NT2/D1 (cell line): Measurements from ENCODE around the gene RNPS1.

ENCODE experiments used
- DNase-seq: peaks from one replicate; pipeline ENCODE4 v3.0.0-alpha.2; 2011; ENCODE audit warnings: low read depth, low spot score
- H3K27me3 ChIP-seq: 2 replicates; pipeline ENCODE4 v1.6.0; 2011; ENCODE audit warnings: mild to moderate bottlenecking; ENCODE audit not compliant: insufficient read length, insufficient read depth
- H3K36me3 ChIP-seq: 2 replicates; pipeline ENCODE4 v1.6.1; 2011; ENCODE audit warnings: mild to moderate bottlenecking, low read length, mixed read lengths; ENCODE audit not compliant: insufficient read depth, insufficient read length
- H3K4me1 ChIP-seq: 2 replicates; pipeline ENCODE4 v1.5.1; 2011; ENCODE audit not compliant: insufficient read depth, insufficient read length
- H3K4me3 ChIP-seq: 2 replicates; pipeline ENCODE4 v1.5.1; 2011; ENCODE audit warnings: low read depth; ENCODE audit not compliant: insufficient read length
- H3K9ac ChIP-seq: 2 replicates; pipeline ENCODE4 v1.6.0; 2011; ENCODE audit warnings: low read depth; ENCODE audit not compliant: insufficient read length
- H3K9me3 ChIP-seq: 2 replicates; pipeline ENCODE4 v1.5.1; 2011; ENCODE audit warnings: mild to moderate bottlenecking, low read length; ENCODE audit not compliant: insufficient read depth
- SUZ12 ChIP-seq: IDR thresholded peaks from 2 replicates; pipeline ENCODE4 v1.6.1; 2011; ENCODE audit not compliant: insufficient read length, insufficient read depth; ENCODE audit errors: extremely low read depth
- YY1 ChIP-seq: IDR thresholded peaks from 2 replicates; pipeline ENCODE4 v1.6.1; 2011; ENCODE audit not compliant: insufficient read length, insufficient read depth
- ZNF274 ChIP-seq: IDR thresholded peaks from 2 replicates; pipeline ENCODE4 v1.6.1; 2011; ENCODE audit warnings: mild to moderate bottlenecking, low read depth, low read length

Gene RNPS1

DNA sequence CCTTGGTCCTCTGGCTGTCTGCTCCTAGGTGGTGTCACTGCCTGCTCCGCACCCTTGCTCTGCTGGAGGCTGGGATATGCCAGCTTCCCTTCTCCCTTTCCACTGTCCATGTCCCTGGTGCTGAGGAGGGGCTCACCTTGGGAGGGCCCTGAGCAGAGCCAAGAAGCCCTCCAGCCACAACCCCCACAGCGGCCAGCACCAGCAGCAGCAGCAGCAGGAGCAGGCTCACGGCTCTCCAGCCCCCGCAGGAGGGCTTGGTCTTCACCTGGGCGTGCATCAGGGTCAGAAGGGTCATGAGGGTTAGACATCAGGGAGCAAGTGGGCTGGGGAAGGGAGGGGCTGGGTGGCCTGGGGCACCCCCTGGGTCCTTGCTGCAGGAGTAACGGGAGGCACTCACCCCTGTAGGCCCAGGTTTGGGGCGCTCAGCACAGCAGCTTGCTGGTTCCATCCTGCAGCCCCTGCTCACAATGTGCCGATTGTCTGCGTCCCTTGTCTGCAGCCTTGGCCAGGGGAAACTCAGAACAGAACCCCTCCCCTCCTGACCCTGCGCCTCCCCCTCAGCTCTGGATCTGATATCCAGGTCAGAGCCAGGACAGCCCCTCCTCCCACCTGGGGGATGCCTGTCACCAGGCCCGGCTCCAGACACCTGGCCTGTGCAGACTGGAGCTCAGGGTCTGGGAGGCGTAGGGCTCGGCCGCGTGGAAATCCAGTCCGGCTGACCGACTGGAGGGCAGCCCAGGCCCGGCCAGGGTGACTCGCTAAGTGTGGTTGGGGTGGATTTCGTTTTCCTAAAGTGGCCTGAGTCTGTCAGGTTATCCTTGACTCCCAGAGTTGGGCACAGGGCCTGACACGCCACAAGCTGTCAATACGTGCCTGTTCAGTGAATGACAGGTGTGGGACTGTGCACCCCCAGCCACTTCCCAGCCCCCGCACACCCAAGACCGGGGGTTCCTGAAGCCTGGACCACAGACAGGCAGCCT is 57.2 kb downstream of the RNPS1 start, which contains the start of gene BRICD5:
BRICD5 (minus strand) TSS at position 478 of the 980 bp plus-strand sequence; CDS start at position 448, 30 bp downstream.
- H3K27me3 ChIP-seq, result no peaks in the 10 kb centered on the region
- H3K4me1 ChIP-seq, result peaks cover 36% of the 10 kb centered on the region
- H3K36me3 ChIP-seq, result peaks cover 76% of the 10 kb centered on the region
- no peaks in the 10 kb centered on the region for H3K9me3 ChIP-seq
- TF ChIP-seq YY1 (no peak), SUZ12 (no peak), ZNF274 (no peak)
- DNase-seq, result no peak
- H3K4me3 ChIP-seq, result no peak within 1 kb of the TSS
- H3K9ac ChIP-seq, result peak within 1 kb of the TSS; percentile 51

DNA sequence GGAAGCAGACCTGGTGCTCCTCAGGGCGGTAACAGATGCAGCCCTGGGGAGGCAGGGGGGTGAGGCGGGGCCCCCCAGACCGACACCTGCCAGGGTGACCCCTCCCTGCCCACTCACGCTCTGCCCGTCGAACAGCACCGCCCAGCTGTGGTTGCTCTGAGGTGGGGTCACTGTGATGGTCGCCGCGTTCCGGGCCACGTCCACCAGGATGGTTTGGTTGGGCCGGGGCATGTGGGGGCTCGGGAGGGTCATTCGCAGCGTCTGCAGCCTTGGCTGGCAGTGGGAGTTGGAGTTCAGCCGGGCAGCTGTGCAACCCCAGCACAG is 58.0 kb downstream of the RNPS1 start:
- Histone ChIP-seq H3K9ac (peak overlapping the region; percentile 51), H3K4me3 (no peak overlapping the region), H3K27me3 (no peaks in the 10 kb centered on the region), H3K9me3 (no peaks in the 10 kb centered on the region), H3K4me1 (peaks cover 36% of the 10 kb centered on the region), H3K36me3 (peaks cover 76% of the 10 kb centered on the region)
- no peak for DNase-seq
- no peak for TF ChIP-seq ZNF274
- no peak for TF ChIP-seq SUZ12
- no peak for TF ChIP-seq YY1

DNA sequence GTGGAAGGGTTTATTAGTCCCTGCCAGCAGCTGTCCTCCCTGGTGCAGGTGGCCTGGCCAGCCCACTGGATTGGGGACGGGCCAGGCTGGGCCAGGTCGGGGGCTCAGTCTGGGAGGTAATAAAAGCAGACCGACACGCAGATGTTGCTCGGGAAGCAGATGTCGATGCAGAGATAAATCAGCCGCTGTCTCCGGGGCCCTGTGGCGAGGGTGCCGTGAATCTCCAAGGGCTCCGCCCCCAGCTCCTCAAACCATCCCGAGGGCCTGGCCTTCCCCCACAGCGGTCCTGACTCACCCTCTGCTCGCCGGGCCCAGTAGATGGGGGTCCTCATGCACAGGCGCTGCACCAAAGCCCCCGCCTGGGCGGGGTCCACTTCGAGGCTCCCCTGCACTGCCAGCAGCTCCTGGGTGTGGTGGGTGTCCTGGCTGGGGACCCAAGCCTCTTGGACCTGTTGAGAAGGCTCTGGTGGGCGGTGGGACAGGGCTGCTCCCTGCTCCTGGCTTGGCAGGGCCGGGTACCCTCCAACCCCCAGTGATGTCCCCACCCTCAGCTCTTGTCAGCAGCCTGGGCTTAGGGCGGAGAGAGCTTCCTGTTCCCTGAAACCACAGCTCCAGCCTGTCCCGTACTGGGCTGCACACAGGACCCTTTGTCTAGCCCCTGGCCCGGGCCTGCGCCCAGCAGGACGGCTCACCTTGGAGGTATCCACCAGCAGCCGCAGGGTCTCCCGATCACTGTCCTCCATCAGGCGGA is 58.5 kb downstream of the RNPS1 start:
- TF ChIP-seq ZNF274 (no peak), SUZ12 (no peak), YY1 (no peak)
- Histone ChIP-seq H3K4me1 (peaks cover 36% of the 10 kb centered on the region), H3K27me3 (no peaks in the 10 kb centered on the region), H3K9ac (peak overlapping the region; percentile 35), H3K9me3 (no peaks in the 10 kb centered on the region), H3K36me3 (peaks cover 76% of the 10 kb centered on the region), H3K4me3 (no peak overlapping the region)
- DNase-seq, result no peak

DNA sequence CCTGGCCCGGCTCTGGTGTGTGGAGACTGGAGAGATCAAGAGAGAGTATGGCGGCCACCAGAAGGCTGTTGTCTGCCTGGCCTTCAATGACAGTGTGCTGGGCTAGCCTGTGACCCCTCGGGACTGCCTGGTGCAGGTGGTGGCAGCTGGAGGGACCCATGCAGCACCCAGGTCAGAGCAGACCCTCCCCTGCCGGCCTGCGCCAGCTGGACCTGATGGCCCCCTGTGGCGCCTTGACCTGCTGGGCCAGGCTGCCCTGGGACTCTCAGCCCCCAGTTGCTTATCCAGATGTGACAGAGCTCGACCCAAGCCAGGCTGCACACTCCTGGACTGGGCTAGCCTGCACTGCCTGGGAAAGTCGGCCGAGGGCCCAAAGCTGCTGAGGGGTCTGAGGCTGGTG is 59.2 kb downstream of the RNPS1 start:
- Histone ChIP-seq H3K4me3 (no peak overlapping the region), H3K9me3 (no peaks in the 10 kb centered on the region), H3K36me3 (peaks cover 76% of the 10 kb centered on the region), H3K27me3 (no peaks in the 10 kb centered on the region), H3K4me1 (peaks cover 36% of the 10 kb centered on the region), H3K9ac (no peak overlapping the region)
- TF ChIP-seq SUZ12 (no peak), YY1 (no peak), ZNF274 (no peak)
- DNase-seq, result no peak

DNA sequence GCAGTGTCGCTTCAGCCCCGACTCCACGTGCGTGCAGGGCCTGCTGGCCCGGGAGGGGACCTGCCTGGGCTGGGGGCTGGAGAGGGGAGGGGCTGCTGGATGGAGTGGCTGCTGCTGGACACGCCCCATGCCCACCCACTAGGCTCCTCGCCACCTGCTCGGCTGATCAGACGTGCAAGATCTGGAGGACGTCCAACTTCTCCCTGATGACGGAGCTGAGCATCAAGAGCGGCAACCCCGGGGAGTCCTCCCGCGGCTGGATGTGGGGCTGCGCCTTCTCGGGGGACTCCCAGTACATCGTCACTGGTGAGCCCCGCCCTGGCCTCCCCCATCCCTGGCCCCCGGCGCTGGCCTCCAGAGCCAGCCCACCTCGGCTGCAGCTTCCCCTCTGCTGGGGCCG is 59.6 kb downstream of the RNPS1 start:
- TF ChIP-seq YY1, result no peak
- Histone ChIP-seq H3K27me3 (no peaks in the 10 kb centered on the region), H3K4me3 (no peak overlapping the region), H3K9me3 (no peaks in the 10 kb centered on the region), H3K4me1 (peaks cover 36% of the 10 kb centered on the region), H3K9ac (no peak overlapping the region), H3K36me3 (peaks cover 71% of the 10 kb centered on the region)
- DNase-seq, result no peak

DNA sequence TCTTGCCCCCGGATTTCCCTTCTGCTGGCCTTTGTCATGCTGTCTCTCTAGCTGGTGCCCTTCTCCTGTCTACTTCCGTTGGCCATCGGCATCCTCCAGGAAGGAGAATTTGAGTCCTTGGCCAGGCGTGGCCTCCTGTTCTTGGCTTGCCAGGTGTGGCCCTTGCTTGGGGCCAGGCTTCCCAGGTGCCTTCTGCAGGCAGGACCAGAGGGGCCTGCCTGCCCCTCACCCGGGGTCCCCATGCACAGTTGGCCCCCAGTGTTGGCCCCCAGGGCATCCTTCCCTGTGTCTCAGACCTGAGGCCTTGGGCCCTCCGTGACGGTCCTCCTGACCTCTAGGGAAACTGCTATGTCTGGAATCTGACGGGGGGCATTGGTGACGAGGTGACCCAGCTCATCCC is 60.1 kb downstream of the RNPS1 start:
- Histone ChIP-seq H3K4me3 (no peak overlapping the region), H3K4me1 (peaks cover 33% of the 10 kb centered on the region), H3K27me3 (no peaks in the 10 kb centered on the region), H3K36me3 (peaks cover 67% of the 10 kb centered on the region), H3K9me3 (no peaks in the 10 kb centered on the region), H3K9ac (no peak overlapping the region)
- no peak for DNase-seq
- TF ChIP-seq ZNF274 (no peak), SUZ12 (no peak), YY1 (no peak)

DNA sequence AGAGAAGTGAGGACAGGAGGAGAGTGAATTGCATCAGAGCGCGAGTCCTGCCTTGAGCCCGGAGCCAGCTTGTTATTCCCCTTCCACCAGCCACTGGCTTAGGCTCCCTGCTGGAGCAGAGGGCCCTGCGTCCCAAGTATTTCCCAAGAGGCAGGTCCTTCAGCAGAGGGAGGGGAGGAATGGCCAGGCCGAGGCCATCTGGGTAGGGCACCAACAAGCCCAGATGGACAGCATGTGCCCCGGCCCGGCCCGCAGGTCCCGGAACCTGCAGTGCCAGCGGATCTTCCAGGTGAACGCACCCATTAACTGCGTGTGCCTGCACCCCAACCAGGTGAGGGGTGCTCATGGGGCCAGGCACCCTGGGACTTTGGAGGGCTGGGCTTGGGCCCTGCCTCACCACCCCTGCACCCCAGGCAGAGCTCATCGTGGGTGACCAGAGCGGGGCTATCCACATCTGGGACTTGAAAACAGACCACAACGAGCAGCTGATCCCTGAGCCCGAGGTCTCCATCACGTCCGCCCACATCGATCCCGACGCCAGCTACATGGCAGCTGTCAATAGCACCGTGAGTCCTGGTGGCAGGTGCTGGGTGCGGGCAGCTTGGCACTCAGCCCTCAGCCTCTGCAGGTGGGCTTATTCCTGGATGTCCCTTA is 61.0 kb downstream of the RNPS1 start:
- Histone ChIP-seq H3K36me3 (peaks cover 57% of the 10 kb centered on the region), H3K4me3 (no peak overlapping the region), H3K9me3 (no peaks in the 10 kb centered on the region), H3K27me3 (no peaks in the 10 kb centered on the region), H3K4me1 (peaks cover 24% of the 10 kb centered on the region), H3K9ac (peak overlapping the region; percentile 27)
- DNase-seq, result no peak
- TF ChIP-seq SUZ12 (no peak), ZNF274 (no peak), YY1 (no peak)
